Stomach (tissue), 9 donors: ENCODE data around the gene NUP98. TPM values are rescaled to one million over a fixed set of nuclear protein-coding genes. Genes with fewer than 3 reads are reported as not detected.

Experiments used
- DNase-seq, 2 donors: peaks; one replicate each; pipeline versions ENCODE4 v3.0.0 to v3.0.0-alpha.2; 2013 to 2019
- H3K27ac ChIP-seq, 5 donors: fragments of 200-600 bp in 4 of 5; sonication (generic) in 4 of 5; one replicate each; pipeline ENCODE4 v1.5.1; 2013 to 2019; ENCODE audit warnings: mild to moderate bottlenecking in 1 of 5, moderate library complexity in 1 of 5
- H3K27me3 ChIP-seq, 3 donors: fragments of 200-600 bp; sonication (generic); one replicate each; pipeline ENCODE4 v1.5.1; 2017 to 2019; ENCODE audit warnings: mixed run types in 1 of 3
- H3K36me3 ChIP-seq, 4 donors: fragments of 200-600 bp; sonication (generic); 1 replicate in 3 of 4; 2 replicates in 1 of 4; pipeline ENCODE4 v1.5.1; 2016 to 2019
- H3K4me1 ChIP-seq, 4 donors: fragments of 200-600 bp; sonication (generic); one replicate each; pipeline ENCODE4 v1.5.1; 2016 to 2019
- H3K4me3 ChIP-seq, 4 donors: fragments of 200-600 bp; sonication (generic) in 3 of 4; one replicate each; pipeline ENCODE4 v1.5.1; 2016 to 2019; ENCODE audit warnings: mild to moderate bottlenecking in 1 of 4
- H3K9me3 ChIP-seq, 4 donors: fragments of 200-600 bp; sonication (generic); one replicate each; pipeline ENCODE4 v1.5.1; 2016 to 2019
- EP300 ChIP-seq: sonication (generic); formaldehyde crosslinking; IDR thresholded peaks from one replicate; pipeline ENCODE4 v1.6.1; 2017; ENCODE audit warnings: antibody characterized with exemption
- POLR2A ChIP-seq, 4 donors: fragments of 450-650 bp; IDR thresholded peaks; one replicate each; pipeline ENCODE4 v1.6.1; 2016; ENCODE audit warnings: antibody characterized with exemption in 4 of 4, control low read depth in 2 of 4, mild to moderate bottlenecking in 1 of 4, moderate library complexity in 1 of 4
- POLR2AphosphoS5 ChIP-seq, 3 donors: sonication (generic); formaldehyde crosslinking; IDR thresholded peaks; one replicate each; pipeline ENCODE4 v1.6.1; 2016; ENCODE audit warnings: antibody characterized with exemption in 3 of 3
- WGBS, 5 donors: extraction: QIAGEN DNeasy Blood & Tissue Kit in 3 of 5; methylation state at CpG; one replicate each; pipeline versions ENCODE4 v1.1.5 to v1.1.7; 2013 to 2018; 5-methylcytosine and 5-hydroxymethylcytosine counted together
- intact Hi-C: fragments of 100-400 bp; cut with DNase I; formaldehyde crosslinking; loops from one replicate; pipeline ENCODE4 v1.15.1; 2023; ENCODE audit warnings: low total_unique reads
- polyA plus RNA-seq, 3 donors: library from polyadenylated mRNA; stranded (reverse); fragments of 200-250 nt; gene quantifications; one replicate each; pipeline ENCODE4 v1.2.3, GENCODE V29; 2013
- total RNA-seq, 5 donors: library from RNA; depleted of rRNA; stranded (reverse); fragments of >200 nt; gene quantifications; one replicate each; pipeline versions ENCODE4 v1.1.0 to v1.2.3, GENCODE V29; 2014 to 2016
- TF ChIP-seq, protein P1 (sequence below), 7 experiments: fragments of 450-650 bp in 4 of 7; fragments of 200-600 bp in 3 of 7; sonication (generic) in 3 of 7; IDR thresholded peaks; one replicate each; pipeline ENCODE4 v1.5.1; 2016 to 2019; ENCODE audit warnings: antibody characterized with exemption in 7 of 7, control low read depth in 2 of 7, mild to moderate bottlenecking in 1 of 7
- donor health status: healthy with polysubstance abuse.
- donor health status: Bipolar disorder and iron deficiency.
- donor health status: healthy.

NUP98 gene
- total and polyA plus RNA-seq, 8 donors: 16.2 to 132 (median 54.9) TPM

- DNase-seq: no peak
- Histone ChIP-seq H3K4me1 (no peaks in the 10 kb centered on the region), H3K4me3 (no peak overlapping the region), H3K36me3 (peaks cover 59 to 100% (median 99%) of the 10 kb centered on the region in 4 donors), H3K27ac (no peak overlapping the region), H3K9me3 (no peaks in the 10 kb centered on the region), H3K27me3 (no peaks in the 10 kb centered on the region)
- intact Hi-C loops: no loop called here
- WGBS, 5 donors: 95 to 100% (median 100%) methylated on average over 1 of the region's 1 CpG
- TF ChIP-seq, protein P1, sequence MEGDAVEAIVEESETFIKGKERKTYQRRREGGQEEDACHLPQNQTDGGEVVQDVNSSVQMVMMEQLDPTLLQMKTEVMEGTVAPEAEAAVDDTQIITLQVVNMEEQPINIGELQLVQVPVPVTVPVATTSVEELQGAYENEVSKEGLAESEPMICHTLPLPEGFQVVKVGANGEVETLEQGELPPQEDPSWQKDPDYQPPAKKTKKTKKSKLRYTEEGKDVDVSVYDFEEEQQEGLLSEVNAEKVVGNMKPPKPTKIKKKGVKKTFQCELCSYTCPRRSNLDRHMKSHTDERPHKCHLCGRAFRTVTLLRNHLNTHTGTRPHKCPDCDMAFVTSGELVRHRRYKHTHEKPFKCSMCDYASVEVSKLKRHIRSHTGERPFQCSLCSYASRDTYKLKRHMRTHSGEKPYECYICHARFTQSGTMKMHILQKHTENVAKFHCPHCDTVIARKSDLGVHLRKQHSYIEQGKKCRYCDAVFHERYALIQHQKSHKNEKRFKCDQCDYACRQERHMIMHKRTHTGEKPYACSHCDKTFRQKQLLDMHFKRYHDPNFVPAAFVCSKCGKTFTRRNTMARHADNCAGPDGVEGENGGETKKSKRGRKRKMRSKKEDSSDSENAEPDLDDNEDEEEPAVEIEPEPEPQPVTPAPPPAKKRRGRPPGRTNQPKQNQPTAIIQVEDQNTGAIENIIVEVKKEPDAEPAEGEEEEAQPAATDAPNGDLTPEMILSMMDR (IDR thresholded peaks at IDR 0.05): no peak
- TF ChIP-seq POLR2AphosphoS5 (IDR thresholded peaks at IDR 0.05): no peak
- TF ChIP-seq EP300: no peak
- no peak for TF ChIP-seq POLR2A (IDR thresholded peaks at IDR 0.05)
Observed at GRCh38 chr11:3674189-3674588, 123.2 kb downstream of the NUP98 start.

GRCh38 chr11:3671334-3672254 is 125.8 kb downstream of the NUP98 start, which contains the start of gene CHRNA10:
Gene CHRNA10, minus strand, starts transcription at chr11:3671384. Its CDS starts 72 bp downstream, at chr11:3671312.
- Histone ChIP-seq H3K4me1 (no peaks in the 10 kb centered on the region), H3K27me3 (no peaks in the 10 kb centered on the region), H3K4me3 (no peak within 1 kb of the TSS), H3K9me3 (no peaks in the 10 kb centered on the region), H3K36me3 (peaks cover 61 to 100% (median 99%) of the 10 kb centered on the region in 4 donors), H3K27ac (no peak within 1 kb of the TSS)
- intact Hi-C loops: no loop called here
- WGBS, 5 donors: 69 to 78% (median 73%) methylated on average over 9 of the region's 9 CpGs
- no peak for TF ChIP-seq POLR2AphosphoS5 (IDR thresholded peaks at IDR 0.05)
- TF ChIP-seq POLR2A (IDR thresholded peaks at IDR 0.05): no peak
- TF ChIP-seq EP300: no peak
- TF ChIP-seq, protein P1 (IDR thresholded peaks at IDR 0.05): no peak
- DNase-seq: no peak

DNA sequence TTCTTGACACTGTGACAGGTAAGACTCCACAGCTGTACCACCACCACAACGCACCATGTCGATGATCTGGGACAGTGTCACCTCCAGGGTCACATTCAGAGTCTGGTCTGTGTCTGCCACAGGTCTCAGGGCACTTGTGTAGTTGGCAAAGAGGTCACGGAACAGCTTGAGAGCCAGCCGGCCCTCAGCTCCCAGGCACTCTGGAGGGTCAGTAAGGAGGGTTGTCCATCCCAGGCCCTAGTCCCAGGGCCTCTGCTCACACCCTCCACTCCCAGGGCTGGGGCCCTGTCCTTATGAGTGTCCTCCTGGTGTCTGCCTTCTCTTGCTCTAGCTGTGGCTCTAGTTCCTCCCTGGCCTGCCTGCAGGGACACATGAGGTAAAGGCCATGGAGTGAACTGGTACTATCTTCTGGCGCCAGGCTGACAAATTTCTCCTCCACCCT is 127.6 kb downstream of the NUP98 start:
- Histone ChIP-seq H3K36me3 (peaks cover 55 to 100% (median 99%) of the 10 kb centered on the region in 4 donors), H3K27ac (no peak overlapping the region), H3K4me3 (no peak overlapping the region), H3K9me3 (no peaks in the 10 kb centered on the region), H3K27me3 (no peaks in the 10 kb centered on the region), H3K4me1 (no peaks in the 10 kb centered on the region)
- WGBS, 5 donors: 92 to 100% (median 94%) methylated on average over 5 of the region's 5 CpGs
- DNase-seq: no peak
- no peak for TF ChIP-seq EP300
- intact Hi-C loops: no loop called here

- WGBS, 5 donors: 91 to 95% (median 94%) methylated on average over 7 of the region's 7 CpGs
- Histone ChIP-seq H3K36me3 (peaks cover 50 to 99% (median 99%) of the 10 kb centered on the region in 4 donors), H3K9me3 (no peaks in the 10 kb centered on the region), H3K4me1 (no peaks in the 10 kb centered on the region), H3K27me3 (no peaks in the 10 kb centered on the region), H3K4me3 (no peak overlapping the region), H3K27ac (no peak overlapping the region)
- DNase-seq: no peak
- intact Hi-C loops: no loop called here
- no peak for TF ChIP-seq POLR2AphosphoS5 (IDR thresholded peaks at IDR 0.05)
- TF ChIP-seq, protein P1 (IDR thresholded peaks at IDR 0.05): no peak
- TF ChIP-seq POLR2A (IDR thresholded peaks at IDR 0.05): no peak
- TF ChIP-seq EP300: no peak
Observed at GRCh38 chr11:3669128-3669527, 128.2 kb downstream of the NUP98 start.
